Suprapubic skin (tissue), 4 donors: ENCODE measurements around the gene TGFBI.

Experiments used
- EP300 ChIP-seq: sonication (generic); formaldehyde crosslinking; IDR thresholded peaks from one replicate; pipeline ENCODE4 v1.6.1; 2017; ENCODE audit warnings: antibody characterized with exemption
- POLR2A ChIP-seq, 2 donors: fragments of 450-650 bp; IDR thresholded peaks; one replicate each; pipeline ENCODE4 v1.6.1; 2017; ENCODE audit warnings: antibody characterized with exemption in 2 of 2, mild to moderate bottlenecking in 2 of 2, moderate library complexity in 2 of 2
- POLR2AphosphoS5 ChIP-seq, 3 donors: sonication (generic); formaldehyde crosslinking; IDR thresholded peaks; one replicate each; pipeline ENCODE4 v1.6.1; 2017; ENCODE audit warnings: antibody characterized with exemption in 3 of 3
- TF ChIP-seq, protein P1 (sequence below), 2 donors: fragments of 200-600 bp in 1 of 2; fragments of 450-650 bp in 1 of 2; sonication (generic) in 1 of 2; IDR thresholded peaks; one replicate each; pipeline ENCODE4 v1.5.1; 2016 to 2019; ENCODE audit warnings: antibody characterized with exemption in 2 of 2, mild to moderate bottlenecking in 1 of 2, moderate library complexity in 1 of 2

DNA sequence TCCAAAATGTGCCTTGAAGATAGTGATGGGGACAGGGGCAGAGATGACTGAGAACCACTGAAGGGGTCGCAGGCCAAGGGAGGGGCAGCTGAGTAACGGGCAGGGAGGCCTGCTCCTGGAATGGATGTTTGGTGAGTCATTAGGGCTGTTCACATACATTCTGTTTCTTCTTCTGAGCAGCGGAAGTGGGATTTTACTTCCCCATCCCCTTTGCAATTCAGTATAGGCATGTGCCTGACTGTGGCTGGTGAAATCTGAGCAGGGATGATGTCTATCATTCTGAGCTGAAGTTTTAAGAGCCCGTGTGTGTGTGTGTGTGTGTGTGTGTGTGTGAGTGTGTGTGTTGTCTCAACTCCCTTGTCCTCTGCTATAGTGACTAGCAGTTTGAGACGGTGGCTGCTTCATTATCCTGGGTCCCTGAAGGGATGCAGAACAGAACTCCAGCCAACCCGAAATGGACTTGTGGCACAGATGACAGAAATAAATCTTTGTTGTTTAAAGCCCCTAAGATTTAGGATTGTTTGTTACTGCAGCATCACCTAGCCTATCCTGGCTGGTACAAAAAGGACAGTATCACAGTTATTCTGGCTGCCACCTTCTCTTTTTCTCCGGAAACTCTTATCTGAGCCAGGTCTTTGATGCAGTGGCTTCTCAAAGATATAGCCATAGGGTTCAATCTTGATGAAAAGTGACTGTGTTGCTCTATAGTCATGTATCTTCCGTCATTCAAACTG lies 29.2 kb upstream of the TGFBI start:
- TF ChIP-seq, protein P1, sequence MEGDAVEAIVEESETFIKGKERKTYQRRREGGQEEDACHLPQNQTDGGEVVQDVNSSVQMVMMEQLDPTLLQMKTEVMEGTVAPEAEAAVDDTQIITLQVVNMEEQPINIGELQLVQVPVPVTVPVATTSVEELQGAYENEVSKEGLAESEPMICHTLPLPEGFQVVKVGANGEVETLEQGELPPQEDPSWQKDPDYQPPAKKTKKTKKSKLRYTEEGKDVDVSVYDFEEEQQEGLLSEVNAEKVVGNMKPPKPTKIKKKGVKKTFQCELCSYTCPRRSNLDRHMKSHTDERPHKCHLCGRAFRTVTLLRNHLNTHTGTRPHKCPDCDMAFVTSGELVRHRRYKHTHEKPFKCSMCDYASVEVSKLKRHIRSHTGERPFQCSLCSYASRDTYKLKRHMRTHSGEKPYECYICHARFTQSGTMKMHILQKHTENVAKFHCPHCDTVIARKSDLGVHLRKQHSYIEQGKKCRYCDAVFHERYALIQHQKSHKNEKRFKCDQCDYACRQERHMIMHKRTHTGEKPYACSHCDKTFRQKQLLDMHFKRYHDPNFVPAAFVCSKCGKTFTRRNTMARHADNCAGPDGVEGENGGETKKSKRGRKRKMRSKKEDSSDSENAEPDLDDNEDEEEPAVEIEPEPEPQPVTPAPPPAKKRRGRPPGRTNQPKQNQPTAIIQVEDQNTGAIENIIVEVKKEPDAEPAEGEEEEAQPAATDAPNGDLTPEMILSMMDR (IDR thresholded peaks at IDR 0.05) = no peak
- TF ChIP-seq POLR2A (IDR thresholded peaks at IDR 0.05) = no peak
- no peak for TF ChIP-seq EP300
- no peak for TF ChIP-seq POLR2AphosphoS5 (IDR thresholded peaks at IDR 0.05)
